Measurements from ENCODE around the gene SV2C.

The SV2C gene

GRCh38 chr5:76065258-76065657, 17.9 kb upstream of the SV2C start (continued):
- TF ChIP-seq, protein P1, sequence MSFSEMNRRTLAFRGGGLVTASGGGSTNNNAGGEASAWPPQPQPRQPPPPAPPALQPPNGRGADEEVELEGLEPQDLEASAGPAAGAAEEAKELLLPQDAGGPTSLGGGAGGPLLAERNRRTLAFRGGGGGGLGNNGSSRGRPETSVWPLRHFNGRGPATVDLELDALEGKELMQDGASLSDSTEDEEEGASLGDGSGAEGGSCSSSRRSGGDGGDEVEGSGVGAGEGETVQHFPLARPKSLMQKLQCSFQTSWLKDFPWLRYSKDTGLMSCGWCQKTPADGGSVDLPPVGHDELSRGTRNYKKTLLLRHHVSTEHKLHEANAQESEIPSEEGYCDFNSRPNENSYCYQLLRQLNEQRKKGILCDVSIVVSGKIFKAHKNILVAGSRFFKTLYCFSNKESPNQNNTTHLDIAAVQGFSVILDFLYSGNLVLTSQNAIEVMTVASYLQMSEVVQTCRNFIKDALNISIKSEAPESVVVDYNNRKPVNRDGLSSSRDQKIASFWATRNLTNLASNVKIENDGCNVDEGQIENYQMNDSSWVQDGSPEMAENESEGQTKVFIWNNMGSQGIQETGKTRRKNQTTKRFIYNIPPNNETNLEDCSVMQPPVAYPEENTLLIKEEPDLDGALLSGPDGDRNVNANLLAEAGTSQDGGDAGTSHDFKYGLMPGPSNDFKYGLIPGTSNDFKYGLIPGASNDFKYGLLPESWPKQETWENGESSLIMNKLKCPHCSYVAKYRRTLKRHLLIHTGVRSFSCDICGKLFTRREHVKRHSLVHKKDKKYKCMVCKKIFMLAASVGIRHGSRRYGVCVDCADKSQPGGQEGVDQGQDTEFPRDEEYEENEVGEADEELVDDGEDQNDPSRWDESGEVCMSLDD (tag by site-specific recombination; IDR thresholded peaks at IDR 0.05): no peak
- TF ChIP-seq ZNF416 (tag by site-specific recombination; IDR thresholded peaks at IDR 0.05) (no peak), ZNF792 (tag by site-specific recombination; IDR thresholded peaks at IDR 0.05) (no peak), ZNF530 (tag by site-specific recombination; IDR thresholded peaks at IDR 0.05; ENCODE audit: low read depth) (no peak), HOXD13 (CRISPR knock-in tag; IDR thresholded peaks at IDR 0.05; ENCODE audit: borderline replicate concordance) (no peak), ZNF23 (tag by site-specific recombination; IDR thresholded peaks at IDR 0.05; ENCODE audit: borderline replicate concordance) (no peak), ZNF704 (tag by site-specific recombination; IDR thresholded peaks at IDR 0.05) (no peak)

DNA sequence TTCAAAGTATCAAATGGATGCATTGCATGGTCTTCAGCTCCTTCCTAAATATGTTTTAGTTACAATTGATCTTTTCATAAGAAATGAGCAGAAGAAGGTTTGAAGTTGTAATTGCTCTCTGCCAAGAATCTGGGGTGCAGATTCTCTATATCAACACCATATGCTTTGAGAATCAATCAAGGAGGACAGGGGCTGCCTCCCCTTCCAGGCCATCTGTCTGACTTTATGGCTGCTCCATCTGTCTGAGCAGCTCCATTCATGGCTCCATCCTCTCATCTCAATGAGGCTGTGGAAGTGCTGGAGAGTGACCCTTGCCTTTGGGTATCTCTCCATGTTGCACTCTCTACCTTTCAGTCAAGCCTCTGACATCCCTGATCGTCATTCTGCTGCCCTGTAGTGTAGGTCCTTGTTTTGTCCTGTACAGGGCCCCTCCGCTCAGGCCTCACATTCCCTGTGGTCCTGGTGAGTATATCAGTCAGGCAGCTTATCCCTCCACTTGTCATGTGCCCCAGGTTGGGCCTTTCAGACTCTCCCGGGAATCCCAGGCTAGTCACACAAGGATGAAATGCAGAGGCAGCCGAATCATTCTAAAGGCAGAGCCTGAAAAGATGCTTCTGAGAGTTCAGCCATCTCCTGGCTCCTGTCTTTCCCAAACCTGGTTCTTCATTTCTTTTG, 14.0 kb upstream of the SV2C start:
- no peak overlapping the region for H3K27ac ChIP-seq (ENCODE audit: extremely low read depth, low read depth, low read length)
- CTCF ChIA-PET: interaction anchor here (0.7 kb wide), 1 partner anchor 11 kb away, joined by 4 read pairs; no protein-coding TSS in a partner anchor
- POLR2A ChIA-PET: no interaction called here
- H3K36me3 ChIP-seq (ENCODE audit: control insufficient read depth in 2 of 2, insufficient read depth in 1 of 2, low read length in 2 of 2): no peaks in the 10 kb centered on the region
- no peaks in the 10 kb centered on the region for H3K9me3 ChIP-seq (ENCODE audit: control insufficient read depth, insufficient read depth, low read depth, low read length)
- H3K4me3 ChIP-seq (ENCODE audit: low read depth, low read length): no peak overlapping the region
- TF ChIP-seq ZNF10 (tag by site-specific recombination; IDR thresholded peaks at IDR 0.05): no peak
- no peak for TF ChIP-seq ZNF843 (tag by site-specific recombination; IDR thresholded peaks at IDR 0.05)
- TF ChIP-seq REPIN1 (tag by site-specific recombination; IDR thresholded peaks at IDR 0.05; ENCODE audit: low read depth): no peak
- no peak for TF ChIP-seq ZBTB6 (tag by site-specific recombination; IDR thresholded peaks at IDR 0.05)
- no peak for TF ChIP-seq MZF1 (tag by site-specific recombination; IDR thresholded peaks at IDR 0.05; ENCODE audit: borderline replicate concordance)
- no peaks in the 10 kb centered on the region for H3K4me1 ChIP-seq (ENCODE audit: control insufficient read depth, insufficient read depth, low read length)

- POLR2A ChIA-PET: no interaction called here
- Histone ChIP-seq H3K27ac (ENCODE audit: extremely low read depth, low read depth, low read length) (no peak overlapping the region), H3K9me3 (ENCODE audit: control insufficient read depth, insufficient read depth, low read depth, low read length) (no peaks in the 10 kb centered on the region), H3K36me3 (ENCODE audit: control insufficient read depth in 2 of 2, insufficient read depth in 1 of 2, low read length in 2 of 2) (no peaks in the 10 kb centered on the region), H3K4me1 (ENCODE audit: control insufficient read depth, insufficient read depth, low read length) (no peaks in the 10 kb centered on the region), H3K4me3 (ENCODE audit: low read depth, low read length) (no peak overlapping the region)
- CTCF ChIA-PET: interaction anchor here (0.6 to 2.6 kb wide), 7 partner anchors 11 to 181 kb away, joined by 3 to 12 read pairs (median 5); no protein-coding TSS in a partner anchor
- no peak for TF ChIP-seq ZNF548 (tag by site-specific recombination; IDR thresholded peaks at IDR 0.05)
- TF ChIP-seq ZNF654 (tag by site-specific recombination; IDR thresholded peaks at IDR 0.05; ENCODE audit: low read depth): peak; percentile 39
These were observed 8.6 kb upstream of the SV2C start for GRCh38 chr5:76074487-76075065.

Measured in HEK293 (cell line).